ENCODE measurements around the gene MESP1.

DNA sequence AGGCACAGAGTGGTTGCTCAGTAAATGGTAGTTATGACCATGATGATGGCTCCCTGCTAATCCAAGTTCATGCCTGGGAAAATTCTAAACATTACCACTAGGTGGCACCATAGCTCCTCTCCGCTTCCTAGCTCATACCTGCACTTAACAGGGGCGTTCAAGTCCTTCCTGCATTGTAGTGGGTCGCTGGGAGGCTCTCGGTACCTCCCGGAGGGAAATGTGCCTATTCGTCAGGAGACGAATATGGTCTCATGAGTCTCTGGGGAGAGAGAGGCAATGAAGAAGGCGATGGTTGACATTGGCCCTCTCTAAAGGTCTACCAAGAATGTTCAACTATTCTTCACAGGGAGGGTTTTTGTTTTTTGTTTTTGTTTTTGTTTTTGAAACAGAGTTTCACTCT, 10.9 kb downstream of the MESP1 start:
- TF ChIP-seq, protein P1, sequence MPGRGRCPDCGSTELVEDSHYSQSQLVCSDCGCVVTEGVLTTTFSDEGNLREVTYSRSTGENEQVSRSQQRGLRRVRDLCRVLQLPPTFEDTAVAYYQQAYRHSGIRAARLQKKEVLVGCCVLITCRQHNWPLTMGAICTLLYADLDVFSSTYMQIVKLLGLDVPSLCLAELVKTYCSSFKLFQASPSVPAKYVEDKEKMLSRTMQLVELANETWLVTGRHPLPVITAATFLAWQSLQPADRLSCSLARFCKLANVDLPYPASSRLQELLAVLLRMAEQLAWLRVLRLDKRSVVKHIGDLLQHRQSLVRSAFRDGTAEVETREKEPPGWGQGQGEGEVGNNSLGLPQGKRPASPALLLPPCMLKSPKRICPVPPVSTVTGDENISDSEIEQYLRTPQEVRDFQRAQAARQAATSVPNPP (CRISPR knock-in tag; IDR thresholded peaks at IDR 0.05) = no peak
- TF ChIP-seq KDM5B (CRISPR knock-in tag; IDR thresholded peaks at IDR 0.05; ENCODE audit: borderline replicate concordance) (no peak), ZBTB21 (CRISPR knock-in tag; IDR thresholded peaks at IDR 0.05) (no peak), KDM1A (CRISPR knock-in tag; IDR thresholded peaks at IDR 0.05) (no peak), IKZF1 (IDR thresholded peaks at IDR 0.05) (no peak), CBX5 (CRISPR knock-in tag; IDR thresholded peaks at IDR 0.05; ENCODE audit: borderline replicate concordance) (no peak)
- TF ChIP-seq, protein P2, sequence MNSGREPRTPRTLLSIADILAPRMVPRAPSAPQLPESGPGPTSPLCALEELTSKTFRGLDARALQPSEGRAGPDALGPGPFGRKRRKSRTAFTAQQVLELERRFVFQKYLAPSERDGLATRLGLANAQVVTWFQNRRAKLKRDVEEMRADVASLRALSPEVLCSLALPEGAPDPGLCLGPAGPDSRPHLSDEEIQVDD (CRISPR knock-in tag; IDR thresholded peaks at IDR 0.05; ENCODE audit: borderline replicate concordance) = no peak

All from HepG2 (cell line).